Keratinocyte (primary cell): ENCODE data around the gene TPD52L1. TPM values are rescaled to one million over a fixed set of nuclear protein-coding genes. Genes with fewer than 3 reads are reported as not detected.

Experiments used
- DNase-seq: peaks from one replicate; pipeline ENCODE4 v3.0.0-alpha.2; 2011; ENCODE audit warnings: low read depth, missing footprints, low spot score
- FAIRE-seq: peaks from 2 replicates; lab custom pipeline; 2011; peaks lifted over from hg19 to GRCh38; lab: Jason Lieb, UNC
- H2AFZ ChIP-seq: 2 replicates; pipeline ENCODE4 v1.6.0; 2012; ENCODE audit warnings: low read length, control low read depth, inconsistent platforms; ENCODE audit not compliant: control insufficient read depth
- H3K27ac ChIP-seq: 2 replicates; pipeline ENCODE4 v1.5.1; 2011; ENCODE audit warnings: low read length; ENCODE audit not compliant: control insufficient read depth, insufficient read depth
- H3K27me3 ChIP-seq: 3 replicates; pipeline ENCODE4 v1.6.0; 2011; ENCODE audit warnings: low read length; ENCODE audit not compliant: control insufficient read depth, insufficient read depth; ENCODE audit errors: extremely low read depth
- H3K36me3 ChIP-seq, 2 experiments: 2 replicates in 1 of 2; 3 replicates in 1 of 2; pipeline ENCODE4 v1.5.1; 2011; ENCODE audit warnings: low read length in 2 of 2, mild to moderate bottlenecking in 1 of 2; ENCODE audit not compliant: control insufficient read depth in 2 of 2, insufficient read depth in 2 of 2; ENCODE audit errors: extremely low read depth in 1 of 2
- H3K4me1 ChIP-seq: 3 replicates; pipeline ENCODE4 v1.5.1; 2011; ENCODE audit warnings: low read length; ENCODE audit not compliant: control insufficient read depth, insufficient read depth; ENCODE audit errors: extremely low read depth
- H3K4me2 ChIP-seq: 3 replicates; pipeline ENCODE4 v1.6.0; 2011; ENCODE audit warnings: low read depth, low read length; ENCODE audit not compliant: control insufficient read depth, insufficient read depth; ENCODE audit errors: extremely low read depth
- H3K4me3 ChIP-seq, 3 experiments: fragments of 200-600 bp in 1 of 3; sonication (generic) in 1 of 3; 2 replicates in 2 of 3; 3 replicates in 1 of 3; pipeline ENCODE4 v1.5.1; 2011 to 2016; ENCODE audit warnings: low read length in 3 of 3, mild to moderate bottlenecking in 3 of 3, control low read depth in 2 of 3, inconsistent platforms in 1 of 3, low read depth in 1 of 3, mixed read lengths in 1 of 3, mixed run types in 1 of 3, moderate library complexity in 1 of 3; ENCODE audit not compliant: control insufficient read depth in 2 of 3, insufficient read depth in 2 of 3; ENCODE audit errors: extremely low read depth in 1 of 3
- H3K79me2 ChIP-seq: 2 replicates; pipeline ENCODE4 v1.6.0; 2012; ENCODE audit warnings: low read length; ENCODE audit not compliant: control insufficient read depth, insufficient read depth
- H3K9ac ChIP-seq: 3 replicates; pipeline ENCODE4 v1.6.0; 2011; ENCODE audit warnings: low read length; ENCODE audit not compliant: control insufficient read depth, insufficient read depth; ENCODE audit errors: extremely low read depth
- H3K9me1 ChIP-seq: 3 replicates; pipeline ENCODE4 v1.6.0; 2011; ENCODE audit warnings: low read length; ENCODE audit not compliant: control insufficient read depth, insufficient read depth; ENCODE audit errors: extremely low read depth
- H3K9me3 ChIP-seq: 2 replicates; pipeline ENCODE4 v1.5.1; 2012; ENCODE audit warnings: low read depth, low read length; ENCODE audit not compliant: control insufficient read depth
- H4K20me1 ChIP-seq: 3 replicates; pipeline ENCODE4 v1.6.0; 2011; ENCODE audit warnings: low read length; ENCODE audit not compliant: control insufficient read depth, insufficient read depth; ENCODE audit errors: extremely low read depth
- EZH2 ChIP-seq: IDR thresholded peaks from one replicate; pipeline ENCODE4 v1.6.1; 2012; ENCODE audit warnings: inconsistent platforms, mild to moderate bottlenecking, low read length, moderate library complexity
- dilution Hi-C: fragments of 300-500 bp; cut with MboI; formaldehyde crosslinking; loops from one replicate; pipeline ENCODE4 v1.7.0; 2020; ENCODE audit warnings: low sequenced_read_pairs; ENCODE audit not compliant: extremely low pct_ligation_motif_present
- polyA plus RNA-seq, 5 experiments: library from polyadenylated mRNA; depleted of rRNA in 3 of 5; stranded (reverse) in 3 of 5; stranded (forward) in 1 of 5; unstranded in 1 of 5; fragments of >200 nt; gene quantifications; 1 replicate in 1 of 5; 2 replicates in 3 of 5; 3 replicates in 1 of 5; pipeline versions ENCODE4 v1.2.1 to v1.2.3, GENCODE V29; 2011 to 2012; ENCODE audit warnings: missing spikeins in 2 of 5, low read depth in 1 of 5, low replicate concordance in 1 of 5
- TF ChIP-seq, protein P1 (sequence below), 3 experiments: IDR thresholded peaks in 1 of 3; conservative IDR thresholded peaks in 1 of 3; optimal IDR thresholded peaks in 1 of 3; 2 replicates in 2 of 3; 3 replicates in 1 of 3; pipeline versions ENCODE3 to v1.5.1; 2011; ENCODE audit warnings: low read length in 3 of 3, mild to moderate bottlenecking in 3 of 3, moderate library complexity in 2 of 3, control low read depth in 1 of 3, inconsistent platforms in 1 of 3; ENCODE audit not compliant: insufficient read depth in 2 of 3; ENCODE audit errors: extremely low read depth in 1 of 3

The TPD52L1 gene
- polyA plus RNA-seq, 1 donor (not counting 4 experiments of a cell fraction or from before 2014, with no cell fraction given), result 135 TPM

- Histone ChIP-seq H4K20me1 (no peaks in the 10 kb centered on the region), H3K4me1 (peaks cover 5% of the 10 kb centered on the region), H2AFZ (no peak overlapping the region), H3K79me2 (peaks cover 5% of the 10 kb centered on the region), H3K36me3 (no peaks in the 10 kb centered on the region), H3K4me2 (no peak overlapping the region), H3K27ac (no peak overlapping the region), H3K9me3 (no peaks in the 10 kb centered on the region), H3K27me3 (no peaks in the 10 kb centered on the region), H3K9ac (no peak overlapping the region), H3K9me1 (no peaks in the 10 kb centered on the region), H3K4me3 (no peak overlapping the region)
- dilution Hi-C loops, result no loop called here
- TF ChIP-seq, protein P1, sequence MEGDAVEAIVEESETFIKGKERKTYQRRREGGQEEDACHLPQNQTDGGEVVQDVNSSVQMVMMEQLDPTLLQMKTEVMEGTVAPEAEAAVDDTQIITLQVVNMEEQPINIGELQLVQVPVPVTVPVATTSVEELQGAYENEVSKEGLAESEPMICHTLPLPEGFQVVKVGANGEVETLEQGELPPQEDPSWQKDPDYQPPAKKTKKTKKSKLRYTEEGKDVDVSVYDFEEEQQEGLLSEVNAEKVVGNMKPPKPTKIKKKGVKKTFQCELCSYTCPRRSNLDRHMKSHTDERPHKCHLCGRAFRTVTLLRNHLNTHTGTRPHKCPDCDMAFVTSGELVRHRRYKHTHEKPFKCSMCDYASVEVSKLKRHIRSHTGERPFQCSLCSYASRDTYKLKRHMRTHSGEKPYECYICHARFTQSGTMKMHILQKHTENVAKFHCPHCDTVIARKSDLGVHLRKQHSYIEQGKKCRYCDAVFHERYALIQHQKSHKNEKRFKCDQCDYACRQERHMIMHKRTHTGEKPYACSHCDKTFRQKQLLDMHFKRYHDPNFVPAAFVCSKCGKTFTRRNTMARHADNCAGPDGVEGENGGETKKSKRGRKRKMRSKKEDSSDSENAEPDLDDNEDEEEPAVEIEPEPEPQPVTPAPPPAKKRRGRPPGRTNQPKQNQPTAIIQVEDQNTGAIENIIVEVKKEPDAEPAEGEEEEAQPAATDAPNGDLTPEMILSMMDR (optimal IDR thresholded peaks at IDR 0.05 in 1 of 3, IDR thresholded peaks at IDR 0.05 in 1 of 3, conservative IDR thresholded peaks at IDR 0.05 in 1 of 3; ENCODE audit: extremely low read depth in 1 of 3, insufficient read depth in 2 of 3, low read length in 3 of 3), result no peak
- TF ChIP-seq EZH2, result no peak
- FAIRE-seq (no peak), DNase-seq (no peak)
Observed at GRCh38 chr6:125304970-125305660, 151.5 kb downstream of the TPD52L1 start.

DNA sequence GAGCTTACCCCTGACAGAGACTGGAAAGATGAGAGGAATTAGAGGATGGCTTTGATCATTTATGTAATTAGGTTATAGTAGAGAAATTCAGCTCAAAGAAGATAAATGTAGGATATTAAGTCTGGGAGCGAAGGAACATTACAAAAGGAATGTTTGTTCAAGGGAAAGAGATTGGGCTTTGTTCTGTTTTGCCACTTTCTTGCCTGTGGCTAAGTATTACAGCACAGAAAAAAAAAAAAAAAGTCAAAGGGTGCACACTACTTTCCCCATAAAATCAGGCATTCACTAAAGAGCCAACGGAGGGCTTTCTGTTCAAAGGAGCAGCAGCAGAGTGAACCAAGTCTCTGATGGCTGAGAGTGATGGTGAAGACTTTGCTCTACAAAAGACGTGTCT, 153.2 kb downstream of the TPD52L1 start:
- Histone ChIP-seq H3K27me3 (no peaks in the 10 kb centered on the region), H3K4me3 (no peak overlapping the region), H3K9ac (no peak overlapping the region), H3K4me1 (no peaks in the 10 kb centered on the region), H3K9me3 (no peaks in the 10 kb centered on the region), H3K79me2 (no peaks in the 10 kb centered on the region), H3K27ac (no peak overlapping the region), H3K36me3 (no peaks in the 10 kb centered on the region), H3K9me1 (no peaks in the 10 kb centered on the region), H4K20me1 (no peaks in the 10 kb centered on the region), H2AFZ (no peak overlapping the region), H3K4me2 (no peak overlapping the region)
- dilution Hi-C loops, result no loop called here
- DNase-seq (no peak), FAIRE-seq (no peak)
- TF ChIP-seq, protein P1 (optimal IDR thresholded peaks at IDR 0.05 in 1 of 3, IDR thresholded peaks at IDR 0.05 in 1 of 3, conservative IDR thresholded peaks at IDR 0.05 in 1 of 3; ENCODE audit: extremely low read depth in 1 of 3, insufficient read depth in 2 of 3, low read length in 3 of 3), result no peak
- TF ChIP-seq EZH2, result no peak
